ENCODE data around the gene CDK1.

Gene CDK1

GRCh38 chr10:60777696-60778213 is 523 bp upstream of the CDK1 start:
- DNase-seq (ENCODE audit: low read depth in 3 of 3): no peak

- DNase-seq (ENCODE audit: low read depth in 3 of 3): no peak
These were observed 906 bp downstream of the CDK1 start for GRCh38 chr10:60778971-60779796.

- no peak for DNase-seq (ENCODE audit: low read depth in 3 of 3)
These were observed 3.4 kb downstream of the CDK1 start for GRCh38 chr10:60781661-60782060.

GRCh38 chr10:60784641-60785040 is 6.4 kb downstream of the CDK1 start:
- no peak for DNase-seq (ENCODE audit: low read depth in 3 of 3)

GRCh38 chr10:60788544-60788943 is 10.3 kb downstream of the CDK1 start:
- no peak for DNase-seq (ENCODE audit: low read depth in 3 of 3)

DNA sequence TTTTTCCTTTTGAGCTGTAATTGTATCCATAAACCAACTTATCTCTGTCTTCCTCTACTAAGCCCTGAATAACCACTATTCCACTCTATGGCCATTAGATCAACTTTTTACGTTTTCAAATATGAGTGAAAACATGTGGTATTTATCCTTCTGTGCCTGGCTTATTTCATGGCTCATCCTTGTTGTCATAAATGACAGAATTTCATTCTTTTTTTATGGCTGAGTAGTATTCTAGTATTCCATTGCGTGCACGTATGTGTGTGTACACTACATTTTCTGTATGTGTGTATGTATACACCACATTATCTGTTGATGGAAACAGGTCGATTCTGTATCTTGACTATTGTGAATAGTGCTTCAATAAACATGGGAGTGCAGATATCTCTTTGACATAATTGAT is 11.1 kb downstream of the CDK1 start:
- DNase-seq (ENCODE audit: low read depth in 3 of 3): no peak

DNA sequence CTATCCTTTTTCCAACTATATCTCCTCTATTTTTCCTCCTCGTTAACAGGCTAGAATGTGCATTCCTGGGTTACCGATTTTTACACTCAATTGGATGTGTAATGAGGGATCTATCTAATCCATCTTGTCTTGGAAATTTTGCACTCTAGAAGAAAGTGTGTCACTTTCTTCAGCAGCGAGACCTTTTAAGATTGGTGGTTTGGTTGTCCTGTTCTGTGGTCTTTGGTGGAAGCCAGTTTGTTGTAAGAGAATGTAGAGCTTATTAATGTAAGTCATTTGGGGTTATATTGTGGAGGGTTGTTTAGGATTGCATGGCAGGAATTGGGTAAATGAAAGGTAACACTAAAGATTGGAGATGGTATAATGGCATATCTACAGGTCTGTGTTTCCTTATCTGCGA is 16.7 kb downstream of the CDK1 start:
- no peak for DNase-seq (ENCODE audit: low read depth in 3 of 3)

DNA sequence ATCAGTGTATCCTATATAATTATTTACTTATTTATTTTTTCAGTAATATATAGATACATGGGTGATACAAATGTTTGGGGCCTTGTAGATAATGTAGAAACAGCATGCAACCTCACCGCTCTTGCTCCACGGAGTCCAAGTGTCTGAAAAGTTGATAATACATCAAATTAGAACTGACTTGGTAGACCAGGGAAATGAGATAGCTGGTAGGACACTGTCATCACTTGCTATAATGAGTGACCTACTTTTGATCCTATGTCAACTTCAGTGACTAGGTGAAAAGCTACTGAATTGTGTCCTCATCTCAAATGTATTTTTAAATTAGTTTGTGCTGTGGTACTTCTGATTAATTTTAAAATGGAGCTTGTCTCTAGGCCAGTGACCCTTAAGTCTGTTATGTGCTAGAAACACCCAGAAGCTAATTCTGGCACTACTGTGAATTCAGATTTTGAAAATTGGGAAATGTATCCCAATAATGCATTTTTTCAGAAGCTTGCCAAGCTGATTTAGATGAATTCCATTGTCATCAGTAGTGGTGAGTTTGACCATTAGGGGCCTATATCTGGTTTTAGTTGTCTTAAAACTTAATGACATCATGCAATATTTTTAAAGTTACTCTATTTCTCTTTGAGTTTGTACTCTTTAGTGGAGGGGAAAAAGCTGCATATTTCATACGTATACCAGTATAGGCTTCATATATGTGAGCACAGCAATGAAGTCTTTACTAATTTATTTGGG is 17.4 kb downstream of the CDK1 start:
- DNase-seq (ENCODE audit: low read depth in 3 of 3): no peak

DNA sequence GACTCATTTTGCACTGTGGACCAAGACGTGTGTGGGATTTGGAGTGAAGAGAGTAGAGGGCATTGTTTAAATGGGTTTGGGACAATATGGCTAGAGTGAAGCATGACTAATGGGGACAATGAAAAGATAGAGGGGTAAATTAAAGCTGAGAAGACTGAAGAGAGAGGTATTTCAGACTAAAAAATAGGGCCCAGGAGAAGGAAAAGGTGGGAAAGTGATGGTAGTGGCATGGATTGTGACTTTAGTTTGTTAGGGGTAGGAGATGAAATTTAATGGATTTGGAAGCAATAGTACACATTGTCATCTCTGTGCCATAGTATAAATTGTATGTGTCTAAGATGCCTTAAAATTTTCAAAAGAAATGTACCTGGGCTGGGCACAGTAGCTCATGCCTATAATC is 18.2 kb downstream of the CDK1 start:
- no peak for DNase-seq (ENCODE audit: low read depth in 3 of 3)

DNA sequence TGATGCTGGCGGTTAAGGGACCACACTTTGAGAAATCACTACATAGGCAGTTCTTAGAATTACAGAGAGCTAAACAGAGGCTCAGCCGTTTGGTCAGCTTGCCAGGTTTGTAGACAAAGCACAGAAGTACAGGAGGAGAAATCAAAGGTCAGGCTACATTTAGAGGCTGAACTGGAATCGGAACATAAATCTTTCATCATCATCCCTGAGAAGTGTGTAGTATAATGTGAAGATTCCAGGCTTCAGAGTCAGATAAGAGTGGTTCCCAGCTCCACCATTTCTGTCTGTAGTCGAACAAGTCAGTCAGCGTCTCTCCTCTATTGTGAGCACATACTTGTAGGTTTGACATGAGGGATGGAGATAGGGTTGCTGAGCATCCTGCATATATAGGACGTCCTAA is 18.9 kb downstream of the CDK1 start:
- no peak for DNase-seq (ENCODE audit: low read depth in 3 of 3)

GRCh38 chr10:60798031-60798430 is 19.8 kb downstream of the CDK1 start:
- no peak for DNase-seq (ENCODE audit: low read depth in 3 of 3)

GRCh38 chr10:60798870-60799269 is 20.6 kb downstream of the CDK1 start:
- no peak for DNase-seq (ENCODE audit: low read depth in 3 of 3)

- DNase-seq (ENCODE audit: low read depth in 3 of 3): no peak
These were observed 21.8 kb downstream of the CDK1 start for GRCh38 chr10:60799971-60800650.

DNA sequence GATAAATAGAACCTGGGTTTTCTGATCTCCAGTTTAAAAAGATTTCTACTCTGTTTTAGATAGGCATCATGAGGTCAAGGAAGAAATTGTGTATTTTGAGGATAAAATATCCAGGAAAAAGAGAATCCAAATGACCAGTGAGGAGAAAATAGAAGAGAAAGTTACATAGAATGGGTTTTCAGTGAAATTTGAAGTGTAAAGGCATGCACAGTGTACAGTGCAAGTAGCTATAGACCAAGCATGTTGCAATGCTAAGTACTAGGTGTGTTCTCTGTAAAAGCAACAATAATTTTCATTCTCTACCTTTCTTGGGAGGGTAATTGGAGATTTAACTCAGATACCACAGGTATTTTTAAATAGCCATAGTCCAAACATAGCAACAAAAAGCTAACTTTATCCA is 22.6 kb downstream of the CDK1 start:
- DNase-seq (ENCODE audit: low read depth in 3 of 3): no peak

DNA sequence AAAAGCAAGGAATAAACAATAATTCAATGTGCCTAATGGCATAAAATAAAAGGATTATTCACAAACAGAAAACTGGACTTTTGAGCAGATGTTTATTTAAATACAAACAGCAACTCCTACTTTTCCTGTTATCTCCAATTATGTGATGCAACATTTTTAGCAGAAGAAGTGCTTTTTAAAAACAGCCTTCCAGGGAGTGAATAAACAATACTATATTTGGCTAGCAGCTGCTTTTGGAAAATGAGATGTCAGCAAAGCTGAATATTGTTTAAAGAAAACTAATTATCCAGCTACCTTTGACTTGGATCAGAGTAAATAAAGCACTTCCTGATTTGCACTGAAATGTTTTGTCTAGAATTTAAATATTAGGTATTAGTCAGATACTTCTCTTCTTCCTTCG is 23.2 kb downstream of the CDK1 start:
- DNase-seq (ENCODE audit: low read depth in 3 of 3): no peak

DNA sequence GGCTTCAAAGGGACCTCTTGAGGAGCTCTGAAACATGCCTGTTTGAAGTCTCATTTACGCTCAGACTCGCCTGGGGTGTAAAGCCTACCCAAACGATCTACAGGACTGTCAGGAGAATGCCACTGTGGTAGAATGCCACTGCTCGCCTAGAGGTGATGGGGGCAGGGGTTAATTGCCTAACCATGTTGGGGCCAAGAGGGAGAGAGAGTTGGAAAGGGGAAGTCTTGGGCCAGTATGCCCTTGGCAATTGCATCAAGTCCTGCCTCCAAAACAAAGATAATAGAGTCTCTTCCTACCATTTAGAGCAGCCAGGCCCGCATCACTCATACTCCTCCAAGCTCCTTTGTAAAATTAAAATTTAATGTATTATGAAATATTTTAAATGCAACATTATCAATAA is 25.2 kb downstream of the CDK1 start:
- DNase-seq (ENCODE audit: low read depth in 3 of 3): no peak

- DNase-seq (ENCODE audit: low read depth in 3 of 3): no peak
These were observed 25.6 kb downstream of the CDK1 start for GRCh38 chr10:60803865-60804264.

- DNase-seq (ENCODE audit: low read depth in 3 of 3): no peak
These were observed 28.6 kb downstream of the CDK1 start for GRCh38 chr10:60806921-60807320.

- DNase-seq (ENCODE audit: low read depth in 3 of 3): no peak
These were observed 29.2 kb downstream of the CDK1 start for GRCh38 chr10:60807499-60807898.

GRCh38 chr10:60808036-60808435 is 29.8 kb downstream of the CDK1 start:
- DNase-seq (ENCODE audit: low read depth in 3 of 3): no peak

DNA sequence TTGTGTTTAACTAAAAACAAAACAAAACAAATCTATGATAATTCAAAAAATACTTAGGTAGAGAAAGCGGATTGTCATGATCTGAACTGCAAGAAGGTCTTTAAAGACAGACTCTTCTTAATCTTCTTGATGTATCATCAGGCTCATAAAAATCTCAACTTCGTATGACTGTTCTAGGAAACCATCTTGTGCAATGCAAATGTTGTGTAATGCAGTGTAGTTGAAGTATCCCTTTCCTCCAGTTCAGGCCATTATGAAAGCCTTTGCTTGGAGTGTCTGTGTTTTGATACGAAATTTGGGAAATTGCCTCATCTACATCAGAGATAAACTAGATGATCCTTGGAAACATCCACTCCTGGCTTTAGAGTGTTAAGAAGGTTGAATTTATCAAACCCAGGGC is 30.9 kb downstream of the CDK1 start:
- no peak for DNase-seq (ENCODE audit: low read depth in 3 of 3)

GRCh38 chr10:60810437-60811182 is 32.3 kb downstream of the CDK1 start:
- no peak for DNase-seq (ENCODE audit: low read depth in 3 of 3)

All from stimulated activated CD4-positive, alpha-beta T cell treated with anti-CD3 and anti-CD28 coated beads, TNF-alpha, amount 100 ng/mL, for 24 hours (primary cell).